ENCODE data around the gene ACTL8.

The ACTL8 gene

DNA sequence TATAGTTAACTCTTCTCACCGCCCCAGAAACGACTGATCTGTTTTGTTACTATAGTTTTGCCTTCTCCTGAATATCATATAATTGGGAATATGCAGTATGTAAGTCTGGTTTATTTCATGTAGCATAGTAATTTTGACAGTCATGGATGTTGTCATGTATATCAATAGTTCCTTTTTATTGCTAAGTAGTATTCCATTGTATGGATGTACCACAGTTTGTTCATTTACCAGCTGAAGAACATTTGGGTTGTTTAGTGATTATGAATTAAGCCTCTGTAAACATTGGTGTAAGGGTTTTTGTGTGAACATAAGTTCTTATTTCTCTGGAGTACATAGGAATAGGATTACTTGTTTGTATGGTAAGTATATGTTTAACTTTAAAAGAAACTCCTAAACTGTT, 55.5 kb downstream of the ACTL8 start:
- no peak for DNase-seq

- DNase-seq: no peak
These were observed 61.4 kb downstream of the ACTL8 start for GRCh38 chr1:17816511-17816910.

DNA sequence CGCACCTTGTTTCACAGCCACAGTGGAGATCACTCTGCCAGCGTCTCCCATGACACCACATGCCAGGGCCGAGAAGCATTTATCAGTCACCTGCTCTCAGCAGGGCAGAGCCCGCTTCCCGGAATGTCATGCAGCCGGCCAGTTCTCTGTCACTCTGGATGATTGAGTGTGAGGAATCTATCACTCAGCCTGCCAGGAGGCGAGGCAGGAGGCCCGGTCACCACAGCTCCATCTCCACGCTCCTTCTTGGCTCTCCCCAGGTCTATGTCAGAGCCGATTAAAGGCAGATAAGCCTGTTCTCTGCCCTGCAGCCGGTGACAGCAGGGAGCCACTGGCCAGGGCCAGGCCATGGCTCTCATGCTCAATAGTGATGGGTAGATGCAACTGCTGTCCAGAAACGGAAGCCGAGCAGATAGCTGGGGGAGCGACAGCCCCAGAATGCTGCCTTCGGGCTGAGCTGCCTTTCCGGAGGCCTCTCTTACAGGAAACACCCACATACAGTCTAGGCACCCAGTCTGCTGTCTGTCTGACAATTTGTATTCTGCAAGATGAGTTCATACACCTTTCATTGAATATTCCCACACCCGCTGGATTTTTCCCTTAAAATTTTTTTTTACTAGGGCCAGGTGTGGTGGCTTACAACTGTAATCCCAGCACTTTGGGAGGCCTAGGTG, 64.1 kb downstream of the ACTL8 start:
- no peak for DNase-seq

- DNase-seq: no peak
These were observed 65.1 kb downstream of the ACTL8 start for GRCh38 chr1:17820198-17820597.

- no peak for DNase-seq
These were observed 67.8 kb downstream of the ACTL8 start for GRCh38 chr1:17822741-17823426.

DNA sequence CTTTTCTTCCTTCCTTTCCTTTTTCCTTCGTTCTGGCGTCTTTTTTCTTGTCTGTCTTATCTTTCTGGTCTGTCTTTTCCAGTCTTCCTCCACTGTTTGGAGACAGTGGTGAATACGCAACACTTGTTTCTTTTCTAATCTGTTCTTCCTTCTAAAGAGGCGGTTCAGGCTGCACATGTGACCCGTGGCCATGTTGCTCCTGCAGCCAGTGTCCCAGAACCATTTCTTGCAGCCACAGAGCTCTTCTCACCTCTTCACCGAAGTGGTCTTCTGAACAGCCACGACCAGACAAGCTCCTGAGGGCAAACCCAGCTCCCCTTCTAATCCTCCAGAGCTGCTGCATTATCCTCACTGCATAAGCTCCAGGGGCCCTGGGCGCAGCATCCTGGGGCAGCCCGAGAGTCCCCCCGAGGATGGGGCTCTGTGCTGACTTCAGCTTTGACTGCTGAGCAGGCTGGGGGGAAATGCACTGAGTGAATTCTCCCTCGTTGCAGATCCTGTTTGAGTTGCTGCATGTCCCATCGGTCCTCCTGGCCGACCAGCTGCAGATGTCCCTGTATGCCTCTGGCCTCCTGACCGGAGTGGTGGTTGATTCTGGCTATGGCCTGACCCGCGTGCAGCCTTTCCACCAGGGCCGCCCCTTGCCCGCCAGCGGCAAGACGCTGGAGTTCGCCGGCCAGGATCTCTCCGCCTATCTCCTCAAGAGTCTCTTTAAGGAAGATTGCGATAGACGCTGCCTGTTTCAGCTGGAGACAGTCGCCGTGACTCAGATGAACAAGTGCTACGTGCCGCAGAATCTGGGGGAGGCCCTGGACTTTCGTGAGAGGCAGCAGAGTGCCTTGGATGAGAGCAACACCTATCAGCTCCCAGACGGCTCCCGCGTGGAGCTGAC, 70.4 kb downstream of the ACTL8 start:
- no peak for DNase-seq

- no peak for DNase-seq
These were observed 71.0 kb downstream of the ACTL8 start for GRCh38 chr1:17826165-17826488.

DNA sequence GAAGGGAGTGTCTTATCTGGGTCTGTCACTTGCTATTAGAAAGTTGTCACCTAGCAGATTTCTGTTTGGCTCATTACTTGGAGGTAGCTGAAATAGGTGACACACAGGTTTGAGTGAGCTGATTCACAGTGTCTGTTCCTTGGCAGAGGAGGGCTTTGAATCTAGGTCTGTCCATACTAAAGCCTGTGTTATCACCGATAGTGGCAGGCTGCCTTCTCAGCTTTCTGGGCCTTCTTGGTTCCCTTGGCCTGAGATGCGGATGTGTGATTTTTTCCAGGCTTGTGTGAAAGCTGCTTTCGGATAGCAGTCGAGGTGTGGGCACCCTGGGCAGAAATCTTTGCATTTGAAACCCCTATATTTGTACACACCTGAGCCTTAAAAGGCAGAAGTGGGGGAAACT, 73.9 kb downstream of the ACTL8 start:
- DNase-seq: no peak

DNA sequence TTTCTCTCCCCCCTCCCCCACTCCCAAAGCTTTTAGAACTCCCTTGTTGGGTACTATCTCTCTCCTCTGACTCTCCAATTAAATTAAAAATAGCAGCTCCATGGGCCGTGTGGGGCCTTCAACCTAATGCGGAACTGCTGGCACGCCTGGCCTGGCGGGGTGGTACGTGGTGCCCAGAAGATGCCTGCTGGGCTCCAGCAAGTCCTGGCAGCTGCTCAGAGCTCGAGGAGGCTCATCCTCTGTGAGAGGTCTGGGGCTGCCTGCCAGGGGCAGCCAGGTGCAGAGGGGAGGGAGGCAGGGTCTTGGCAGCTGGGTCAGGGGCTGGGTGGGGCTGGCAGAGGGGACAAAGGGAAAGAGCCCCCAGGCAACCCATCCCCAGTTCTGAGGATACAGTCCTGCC, 74.4 kb downstream of the ACTL8 start:
- DNase-seq: no peak

GRCh38 chr1:17831597-17831996, 76.5 kb downstream of the ACTL8 start:
- no peak for DNase-seq

- no peak for DNase-seq
These were observed 78.7 kb downstream of the ACTL8 start for GRCh38 chr1:17833661-17834501.

GRCh38 chr1:17834561-17835100, 79.5 kb downstream of the ACTL8 start:
- no peak for DNase-seq

GRCh38 chr1:17837233-17838030, 82.3 kb downstream of the ACTL8 start:
- DNase-seq: no peak

GRCh38 chr1:17839641-17840196, 84.6 kb downstream of the ACTL8 start:
- no peak for DNase-seq

GRCh38 chr1:17841944-17842343, 86.8 kb downstream of the ACTL8 start:
- no peak for DNase-seq

DNA sequence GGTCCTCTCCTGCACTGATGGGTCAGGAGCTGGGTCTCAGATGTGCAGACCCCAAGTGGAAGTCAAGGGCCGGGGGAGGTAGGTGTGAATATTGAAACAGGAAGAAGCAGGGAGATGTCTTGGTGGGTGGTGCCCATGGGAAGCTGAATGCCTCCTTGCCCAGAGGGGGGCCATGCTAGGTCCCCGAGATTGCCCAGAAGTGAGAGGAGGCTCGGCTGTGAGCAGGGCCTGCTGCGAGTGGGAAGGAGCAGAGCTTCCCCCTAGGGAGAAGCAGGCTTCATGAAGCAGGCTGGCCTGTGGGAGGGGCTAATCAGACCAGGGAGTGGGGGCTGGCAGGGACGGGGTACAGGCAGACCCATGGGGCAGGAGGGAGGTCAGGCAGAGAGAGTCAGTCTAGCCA, 87.6 kb downstream of the ACTL8 start:
- DNase-seq: no peak

DNA sequence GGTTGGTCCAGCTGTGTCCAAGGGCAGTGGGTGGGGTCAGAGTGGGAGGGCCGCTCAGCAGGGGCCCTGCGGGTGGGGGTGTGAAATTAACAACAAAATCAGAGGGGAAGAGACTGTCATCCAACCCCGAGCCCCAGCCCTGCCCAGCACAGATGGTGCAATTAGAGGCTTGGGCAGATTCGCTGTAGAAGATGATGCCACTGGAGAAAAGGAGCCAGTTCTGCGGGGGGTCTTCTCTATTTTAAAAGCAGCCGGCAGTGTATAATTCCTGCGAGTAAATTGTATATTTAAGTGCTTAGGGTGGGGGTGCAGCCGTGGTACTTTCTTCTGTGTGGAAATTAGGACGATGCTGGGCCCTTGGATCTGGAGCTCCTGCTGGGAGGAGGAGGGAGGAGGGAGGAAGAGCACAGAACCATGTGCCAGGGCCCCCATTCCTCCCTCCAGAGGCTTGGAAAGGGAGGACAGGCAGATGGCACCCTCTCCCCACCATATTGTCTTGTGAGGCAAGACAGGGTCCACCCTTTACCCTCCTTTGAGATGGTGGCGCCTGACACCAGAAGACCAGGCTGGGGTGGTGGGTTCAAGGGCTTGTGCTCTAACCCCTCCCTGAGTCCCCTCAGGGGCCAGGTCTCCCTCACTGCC, 89.2 kb downstream of the ACTL8 start:
- no peak for DNase-seq

DNA sequence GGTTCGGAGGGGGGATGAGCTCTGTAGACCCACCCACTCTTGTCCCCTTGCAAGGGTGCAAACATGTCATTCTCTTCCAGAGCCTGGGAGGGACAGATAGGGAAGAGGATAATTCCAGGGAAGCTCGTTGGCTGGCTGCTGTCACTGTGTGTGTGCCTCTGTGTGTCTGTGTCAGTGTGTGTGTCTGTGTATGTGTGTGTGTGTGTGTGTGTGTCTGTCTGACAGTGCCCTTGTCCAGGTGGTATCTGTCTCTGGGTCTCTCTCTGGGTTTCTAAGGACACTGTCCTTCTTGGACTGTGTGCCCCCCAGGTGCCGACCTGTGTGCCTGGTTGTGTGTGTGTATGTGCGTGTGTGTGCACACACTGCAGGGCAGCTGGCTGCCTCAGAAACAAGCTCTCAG, 90.5 kb downstream of the ACTL8 start:
- DNase-seq: no peak

DNA sequence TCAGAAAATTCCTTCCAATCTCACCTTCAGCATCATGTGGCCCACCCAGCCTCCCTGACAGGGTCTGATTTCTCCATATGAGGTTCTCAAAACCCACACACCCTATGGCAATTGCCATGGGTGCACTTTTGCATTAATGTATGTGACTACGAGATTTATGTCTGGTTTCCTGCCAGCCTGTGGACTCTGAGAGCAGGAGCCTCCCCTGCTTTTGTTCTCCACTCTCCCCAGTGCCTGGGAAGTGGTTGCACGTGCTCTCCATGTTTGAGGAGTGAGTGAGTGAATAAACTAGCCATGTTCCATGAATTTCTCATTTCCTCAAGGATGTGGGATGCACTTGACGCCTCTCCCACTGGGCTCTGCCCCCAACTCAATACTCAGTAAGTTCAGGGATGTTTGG, 91.2 kb downstream of the ACTL8 start:
- no peak for DNase-seq

DNA sequence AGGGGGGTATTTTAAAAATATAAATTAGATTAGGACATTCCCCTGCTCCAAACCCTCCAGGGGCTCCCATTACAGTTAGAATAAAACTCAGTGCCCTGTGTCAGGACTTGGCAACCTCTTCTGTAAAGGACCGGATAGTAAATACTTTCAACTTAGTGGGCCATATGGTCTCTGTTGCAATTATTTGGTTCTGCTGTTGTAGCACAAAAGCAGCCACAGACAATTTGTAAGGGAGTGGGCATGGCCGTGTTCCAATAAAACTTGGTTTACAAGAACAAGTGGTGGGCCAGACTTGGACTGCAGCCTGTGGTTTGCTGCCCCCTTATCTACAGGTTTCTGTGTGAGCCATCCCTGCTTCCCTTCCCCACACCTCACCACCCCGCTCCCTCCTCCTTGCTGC, 92.0 kb downstream of the ACTL8 start:
- no peak for DNase-seq

DNA sequence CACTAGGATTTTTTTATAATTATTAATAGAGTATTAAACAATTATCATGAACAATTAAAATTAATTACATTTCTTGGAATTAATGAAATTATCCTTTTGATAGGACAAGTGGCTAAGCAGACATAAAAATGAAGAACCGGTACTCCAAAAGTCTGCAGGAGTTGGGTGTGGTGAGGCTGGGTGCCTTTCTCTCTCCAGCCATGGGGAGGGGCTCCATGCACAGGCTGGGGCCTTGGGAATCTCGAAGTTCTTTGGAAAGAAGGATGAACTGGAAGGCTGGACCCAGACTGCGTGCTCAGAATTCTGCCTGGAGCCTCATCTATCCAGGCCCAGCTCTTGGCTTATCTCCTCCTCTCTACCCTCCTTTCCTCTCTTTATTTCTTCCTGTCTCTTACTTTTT, 94.1 kb downstream of the ACTL8 start:
- DNase-seq: no peak

All from SHP77 (cell line).